ENCODE results near the gene PBX3.

Gene PBX3

GRCh38 chr9:125998837-125999503 is 251.8 kb downstream of the PBX3 start:
- no peaks in the 10 kb centered on the region for H3K9me3 ChIP-seq
- no peak for TF ChIP-seq CTCF (IDR thresholded peaks at IDR 0.05)
- intact Hi-C loops (cut with DNase I; ENCODE audit: low total_unique reads): no loop called here
- no peak overlapping the region for H3K27ac ChIP-seq
- no peaks in the 10 kb centered on the region for H3K36me3 ChIP-seq
- no peak overlapping the region for H3K4me3 ChIP-seq
- no peaks in the 10 kb centered on the region for H3K4me1 ChIP-seq
- peak in 1 of 2 donors; percentile 25 for DNase-seq
- H3K27me3 ChIP-seq: peaks cover 0 to 40% of the 10 kb centered on the region in 2 donors

GRCh38 chr9:125999504-125999881 is 252.3 kb downstream of the PBX3 start:
- TF ChIP-seq CTCF (IDR thresholded peaks at IDR 0.05): no peak
- no peaks in the 10 kb centered on the region for H3K4me1 ChIP-seq
- intact Hi-C loops (cut with DNase I; ENCODE audit: low total_unique reads): no loop called here
- no peak for DNase-seq
- H3K4me3 ChIP-seq: no peak overlapping the region
- H3K9me3 ChIP-seq: no peaks in the 10 kb centered on the region
- H3K27me3 ChIP-seq: peaks cover 0 to 38% of the 10 kb centered on the region in 2 donors
- no peak overlapping the region for H3K27ac ChIP-seq
- no peaks in the 10 kb centered on the region for H3K36me3 ChIP-seq

- no peaks in the 10 kb centered on the region for H3K36me3 ChIP-seq
- peaks cover 0 to 31% of the 10 kb centered on the region in 2 donors for H3K27me3 ChIP-seq
- no peak overlapping the region for H3K27ac ChIP-seq
- no peaks in the 10 kb centered on the region for H3K4me1 ChIP-seq
- DNase-seq: peak in 1 of 2 donors; percentile 51
- H3K9me3 ChIP-seq: no peaks in the 10 kb centered on the region
- no peak for TF ChIP-seq CTCF (IDR thresholded peaks at IDR 0.05)
- intact Hi-C loops (cut with DNase I; ENCODE audit: low total_unique reads): no loop called here
- H3K4me3 ChIP-seq: no peak overlapping the region
These were observed 253.1 kb downstream of the PBX3 start for GRCh38 chr9:126000256-126000655.

DNA sequence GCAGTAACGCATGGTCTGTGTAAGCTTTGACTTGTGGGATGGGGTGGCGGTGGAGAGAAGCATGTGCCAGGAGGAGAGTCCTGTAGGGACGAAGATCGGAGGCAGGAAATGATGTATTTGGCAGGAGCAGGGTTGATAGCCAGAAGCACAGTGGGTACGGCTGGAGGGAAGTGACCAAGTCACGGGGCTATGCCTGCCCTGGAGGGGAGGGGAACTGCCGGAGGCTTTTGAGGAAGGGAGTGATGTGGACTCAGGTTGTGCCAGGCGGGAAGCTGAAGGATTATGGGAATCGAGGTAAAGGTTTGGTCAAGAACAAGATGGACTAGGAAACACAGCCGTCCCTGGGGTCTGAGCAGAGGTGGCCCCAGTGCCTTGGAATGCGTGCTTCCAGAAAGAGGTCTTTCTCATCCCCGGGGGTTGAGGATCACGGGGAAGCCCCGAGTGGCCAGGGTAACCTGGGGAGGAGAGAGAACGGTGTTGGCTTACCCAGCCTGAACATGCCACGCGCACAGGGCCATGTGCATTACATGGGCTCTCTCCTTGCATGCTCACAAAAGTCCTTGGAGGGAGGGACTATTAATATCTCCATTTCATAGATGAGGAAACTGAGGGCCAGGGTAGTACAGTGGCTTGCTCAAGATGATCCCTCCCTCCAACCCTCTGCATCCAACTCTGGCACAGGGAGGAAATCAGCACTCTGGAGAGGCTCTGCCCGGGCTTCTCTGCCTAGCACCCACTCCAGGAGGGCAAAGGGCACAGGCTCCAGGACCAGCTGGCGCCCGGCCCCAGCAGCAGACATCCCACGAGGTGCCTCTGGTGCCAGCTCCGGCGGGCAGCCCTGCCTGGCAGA is 253.8 kb downstream of the PBX3 start:
- intact Hi-C loops (cut with DNase I; ENCODE audit: low total_unique reads): no loop called here
- Histone ChIP-seq H3K27ac (no peak overlapping the region), H3K4me1 (no peaks in the 10 kb centered on the region), H3K36me3 (no peaks in the 10 kb centered on the region), H3K4me3 (no peak overlapping the region), H3K9me3 (no peaks in the 10 kb centered on the region), H3K27me3 (peaks cover 0 to 24% of the 10 kb centered on the region in 2 donors)
- DNase-seq: peak in 1 of 2 donors; percentile 53
- TF ChIP-seq CTCF (IDR thresholded peaks at IDR 0.05): no peak

- H3K27ac ChIP-seq: no peak overlapping the region
- intact Hi-C loops (cut with DNase I; ENCODE audit: low total_unique reads): no loop called here
- H3K4me1 ChIP-seq: no peaks in the 10 kb centered on the region
- peaks cover 0 to 19% of the 10 kb centered on the region in 2 donors for H3K27me3 ChIP-seq
- no peaks in the 10 kb centered on the region for H3K36me3 ChIP-seq
- no peak overlapping the region for H3K4me3 ChIP-seq
- TF ChIP-seq CTCF (IDR thresholded peaks at IDR 0.05): no peak
- no peak for DNase-seq
- H3K9me3 ChIP-seq: no peaks in the 10 kb centered on the region
These were observed 254.5 kb downstream of the PBX3 start for GRCh38 chr9:126001581-126002225.
